ENCODE measurements around the gene KIF12.
"Not testable (repeated sequence)": the region's sequence is repeated elsewhere in the genome, so short reads cannot be mapped to it uniquely, and the experiment has no call there.

Gene KIF12

DNA sequence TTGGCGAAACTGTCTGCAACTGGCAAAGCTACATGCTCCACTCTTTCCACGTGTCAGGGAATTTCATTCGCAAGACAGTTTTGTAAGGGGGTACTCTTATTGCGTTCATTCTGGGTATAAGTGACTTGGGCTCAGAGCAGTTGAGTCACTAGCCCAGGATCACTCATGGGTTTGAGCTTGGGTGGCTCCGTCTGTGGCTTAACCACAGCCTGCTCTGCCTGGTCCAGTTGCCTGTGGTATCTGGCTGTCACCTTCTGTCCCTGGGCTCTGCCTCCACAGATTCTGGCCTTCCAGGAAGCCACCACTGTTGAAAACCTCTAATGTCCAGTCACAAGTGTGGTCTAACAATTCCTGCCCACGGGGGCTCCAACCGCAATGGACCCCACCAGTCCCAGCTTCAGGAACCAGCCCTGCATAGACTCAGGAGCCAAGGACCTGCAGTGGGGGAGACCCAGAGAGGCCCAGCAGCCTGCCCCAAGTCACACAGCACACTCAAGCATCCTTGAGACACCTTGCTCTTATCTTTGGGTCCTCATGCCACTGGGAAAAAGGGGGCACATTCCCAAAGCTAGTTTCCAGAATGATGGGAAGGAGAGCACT, 10.4 kb downstream of the KIF12 start:
- Histone ChIP-seq H3K9me3 (ENCODE audit: control insufficient read depth, insufficient read depth, low read length) (no peaks in the 10 kb centered on the region), H3K9ac (ENCODE audit: low read depth, low read length) (no peak overlapping the region), H3K4me1 (ENCODE audit: insufficient read depth, low read length) (no peaks in the 10 kb centered on the region), H3K36me3 (ENCODE audit: insufficient read depth, low read length) (no peaks in the 10 kb centered on the region)

DNA sequence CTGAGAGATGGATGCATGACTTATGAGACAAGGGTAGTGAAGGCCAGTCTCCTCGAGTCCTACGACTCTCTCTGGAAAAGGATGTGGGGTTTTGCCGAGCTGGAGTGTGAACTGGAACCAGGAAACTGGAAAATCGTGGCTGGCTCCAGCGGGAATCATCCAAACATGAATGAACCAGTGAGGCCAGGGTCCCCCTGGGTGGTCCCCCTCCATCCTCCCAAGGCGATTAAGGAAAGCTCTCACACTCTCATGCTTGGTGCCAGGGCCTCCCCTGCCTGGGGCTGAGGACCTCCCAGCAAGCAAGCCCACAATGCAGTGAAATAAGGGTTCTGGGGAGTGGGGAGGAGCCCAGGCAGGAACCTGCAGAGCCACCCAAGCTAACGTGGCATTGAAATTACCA, 11.4 kb downstream of the KIF12 start:
- Histone ChIP-seq H3K9ac (ENCODE audit: low read depth, low read length) (no peak overlapping the region), H3K4me1 (ENCODE audit: insufficient read depth, low read length) (no peaks in the 10 kb centered on the region), H3K9me3 (ENCODE audit: control insufficient read depth, insufficient read depth, low read length) (no peaks in the 10 kb centered on the region), H3K36me3 (ENCODE audit: insufficient read depth, low read length) (no peaks in the 10 kb centered on the region)

DNA sequence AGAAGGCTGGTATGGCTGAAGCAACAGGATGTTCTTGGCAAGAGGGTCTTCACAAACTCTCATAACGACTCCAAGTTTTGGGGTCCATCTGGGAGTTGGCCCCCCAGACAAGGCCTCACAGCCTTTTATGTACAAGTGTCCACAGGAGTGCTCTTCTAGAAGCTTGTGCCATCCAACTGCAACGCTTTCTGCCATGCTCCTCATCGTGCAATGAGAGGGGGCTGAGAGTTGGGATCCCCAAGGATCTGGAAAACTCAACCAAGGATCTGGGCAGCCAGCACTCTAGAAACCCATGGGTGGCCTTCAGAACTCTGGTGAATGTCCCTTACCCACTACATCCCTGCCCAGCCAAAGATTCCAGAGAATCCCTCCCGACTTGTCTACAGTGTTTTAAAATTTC, 12.5 kb downstream of the KIF12 start:
- Histone ChIP-seq H3K9ac (ENCODE audit: low read depth, low read length) (no peak overlapping the region), H3K36me3 (ENCODE audit: insufficient read depth, low read length) (no peaks in the 10 kb centered on the region), H3K9me3 (ENCODE audit: control insufficient read depth, insufficient read depth, low read length) (no peaks in the 10 kb centered on the region), H3K4me1 (ENCODE audit: insufficient read depth, low read length) (no peaks in the 10 kb centered on the region)

DNA sequence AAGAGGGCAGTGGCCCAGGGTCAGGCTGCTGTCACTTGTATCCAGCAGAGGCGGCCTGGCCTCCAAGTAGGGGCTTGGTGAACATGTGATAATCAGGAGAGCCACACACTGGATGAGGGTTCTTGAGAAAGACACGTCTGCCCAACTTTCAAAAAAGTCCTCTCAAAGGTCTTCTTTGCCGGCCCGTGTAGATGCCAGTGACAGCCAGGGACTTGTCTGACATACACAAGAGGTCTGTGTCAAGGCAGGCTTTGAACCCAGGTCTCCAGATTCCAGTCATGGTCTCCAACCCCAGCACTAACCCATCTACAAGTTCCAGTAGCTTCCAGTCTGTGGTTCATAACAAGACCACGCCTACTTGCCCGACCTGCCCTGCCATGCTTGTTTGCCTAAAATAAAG, 13.1 kb downstream of the KIF12 start:
- H3K9me3 ChIP-seq (ENCODE audit: control insufficient read depth, insufficient read depth, low read length) = no peaks in the 10 kb centered on the region
- H3K4me1 ChIP-seq (ENCODE audit: insufficient read depth, low read length) = no peaks in the 10 kb centered on the region
- no peak overlapping the region for H3K9ac ChIP-seq (ENCODE audit: low read depth, low read length)
- H3K36me3 ChIP-seq (ENCODE audit: insufficient read depth, low read length) = no peaks in the 10 kb centered on the region

DNA sequence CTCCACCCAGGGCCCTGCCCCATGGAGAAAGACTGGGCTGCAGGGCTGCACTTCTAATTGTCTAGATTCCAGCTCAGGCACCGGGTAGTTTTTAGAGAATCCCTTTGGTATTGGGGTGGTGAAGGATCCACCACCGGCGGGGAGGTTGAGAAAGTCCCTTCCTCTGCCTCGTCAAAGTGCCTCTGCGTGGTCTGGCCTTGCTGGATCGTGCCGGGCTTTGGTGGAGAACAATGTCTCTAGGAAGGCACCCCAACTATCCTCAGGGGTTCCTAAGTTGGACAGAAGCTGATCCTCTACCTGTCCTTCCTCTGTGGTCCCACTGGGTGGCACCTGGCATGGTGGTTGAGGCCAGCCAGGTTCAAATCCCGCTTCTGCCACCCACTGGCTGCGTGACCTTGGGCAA, 13.7 kb downstream of the KIF12 start:
- H3K4me1 ChIP-seq (ENCODE audit: insufficient read depth, low read length) = no peaks in the 10 kb centered on the region
- H3K9ac ChIP-seq (ENCODE audit: low read depth, low read length) = no peak overlapping the region
- no peaks in the 10 kb centered on the region for H3K9me3 ChIP-seq (ENCODE audit: control insufficient read depth, insufficient read depth, low read length)

DNA sequence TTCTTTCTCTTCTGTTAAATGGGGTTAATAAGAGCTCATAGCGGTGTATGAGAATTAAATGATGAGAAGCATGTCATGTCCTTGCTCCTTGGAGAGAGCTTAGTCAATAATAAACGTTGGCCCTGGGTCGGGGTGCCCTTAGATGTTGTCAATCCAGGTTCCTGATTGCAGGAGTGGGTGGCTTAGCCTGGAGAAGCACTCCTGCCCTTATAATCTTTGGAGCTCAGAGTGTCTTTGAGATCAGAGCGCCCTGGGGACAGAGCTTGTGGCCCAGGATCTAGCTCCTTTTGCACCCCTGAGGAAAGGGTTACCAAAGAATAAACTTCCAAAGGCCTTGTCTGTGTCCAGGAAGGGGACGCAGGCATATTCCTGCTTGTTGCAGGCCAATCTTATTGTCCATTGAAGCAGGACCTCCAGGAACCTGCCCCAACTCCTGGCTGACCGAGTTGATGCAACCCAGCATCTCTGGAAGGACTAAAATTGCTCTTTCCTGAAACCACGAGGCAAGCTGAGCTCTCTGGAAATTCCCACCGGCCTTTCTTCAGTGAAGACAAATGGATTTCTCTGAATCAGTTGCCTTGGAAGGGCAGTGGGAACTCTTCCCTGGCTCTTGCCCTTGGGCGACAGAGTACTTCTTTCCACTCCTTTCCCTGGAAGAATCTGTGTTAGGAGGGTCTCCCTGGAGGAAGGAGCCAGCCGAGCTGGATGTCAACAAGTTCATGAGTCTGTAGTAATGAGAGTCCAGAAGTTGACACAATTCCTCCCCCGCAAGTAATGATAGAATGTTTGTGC, 14.6 kb downstream of the KIF12 start:
- H3K9ac ChIP-seq (ENCODE audit: low read depth, low read length) = no peak overlapping the region
- H3K36me3 ChIP-seq (ENCODE audit: insufficient read depth, low read length) = no peaks in the 10 kb centered on the region
- no peaks in the 10 kb centered on the region for H3K9me3 ChIP-seq (ENCODE audit: control insufficient read depth, insufficient read depth, low read length)
- no peaks in the 10 kb centered on the region for H3K4me1 ChIP-seq (ENCODE audit: insufficient read depth, low read length)

More for the DNA sequence above, 13.7 kb downstream of the KIF12 start:
- H3K36me3 ChIP-seq (ENCODE audit: insufficient read depth, low read length) = no peaks in the 10 kb centered on the region

DNA sequence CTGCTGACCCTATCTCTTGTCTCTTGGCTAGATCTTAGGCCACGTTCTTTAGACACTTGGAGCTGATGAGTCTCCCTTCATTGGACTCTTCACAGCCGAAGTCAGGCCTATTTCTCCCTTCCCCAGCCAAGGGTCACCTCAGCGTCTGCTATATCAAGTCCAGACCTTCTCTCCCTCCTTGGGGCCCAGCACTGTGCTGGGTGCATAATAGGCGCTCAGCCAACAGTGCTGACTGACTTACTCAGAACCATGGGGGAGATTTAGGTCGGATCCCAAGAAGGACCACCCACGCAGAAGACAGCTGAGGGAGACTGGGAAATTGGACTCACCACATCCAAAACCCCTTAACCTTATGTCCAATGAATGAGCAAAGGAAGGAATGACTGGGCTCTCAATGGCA, 15.4 kb downstream of the KIF12 start:
- no peak overlapping the region for H3K9ac ChIP-seq (ENCODE audit: low read depth, low read length)
- H3K36me3 ChIP-seq (ENCODE audit: insufficient read depth, low read length) = no peaks in the 10 kb centered on the region
- no peaks in the 10 kb centered on the region for H3K4me1 ChIP-seq (ENCODE audit: insufficient read depth, low read length)
- no peaks in the 10 kb centered on the region for H3K9me3 ChIP-seq (ENCODE audit: control insufficient read depth, insufficient read depth, low read length)

DNA sequence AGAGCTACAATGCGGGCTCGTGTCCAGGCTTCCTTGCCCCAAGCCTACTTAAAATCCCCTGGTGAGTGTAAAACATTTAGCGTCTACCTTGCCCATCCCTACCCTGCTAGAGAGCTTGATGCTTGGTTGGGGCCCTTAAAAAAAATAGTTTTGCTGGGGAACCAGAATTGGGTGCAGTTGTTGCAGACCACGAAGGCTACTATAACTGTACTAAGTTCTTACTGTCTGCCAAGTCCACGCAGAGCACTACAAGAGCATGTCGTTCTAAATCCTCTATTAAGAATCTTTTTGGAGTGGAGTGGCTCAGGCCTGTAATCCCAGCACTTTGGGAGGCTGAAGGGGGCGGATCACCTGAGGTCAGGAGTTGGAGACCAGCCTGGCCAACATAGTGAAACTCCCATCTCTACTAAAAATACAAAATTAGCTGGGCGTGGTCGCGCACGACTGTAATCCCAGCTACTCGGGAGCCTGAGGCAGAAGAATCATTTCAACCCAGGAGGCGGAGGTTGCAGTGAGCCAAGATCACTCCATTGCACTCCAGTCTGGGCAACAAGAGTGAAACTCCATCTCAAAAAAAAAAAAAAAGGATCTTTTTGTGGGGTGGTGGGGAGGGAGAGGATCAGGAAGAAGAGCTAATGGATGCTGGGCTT, 16.2 kb downstream of the KIF12 start:
- H3K36me3 ChIP-seq (ENCODE audit: insufficient read depth, low read length); H3K4me1 ChIP-seq (ENCODE audit: insufficient read depth, low read length); H3K9ac ChIP-seq (ENCODE audit: low read depth, low read length); H3K9me3 ChIP-seq (ENCODE audit: control insufficient read depth, insufficient read depth, low read length): not testable (repeated sequence)

DNA sequence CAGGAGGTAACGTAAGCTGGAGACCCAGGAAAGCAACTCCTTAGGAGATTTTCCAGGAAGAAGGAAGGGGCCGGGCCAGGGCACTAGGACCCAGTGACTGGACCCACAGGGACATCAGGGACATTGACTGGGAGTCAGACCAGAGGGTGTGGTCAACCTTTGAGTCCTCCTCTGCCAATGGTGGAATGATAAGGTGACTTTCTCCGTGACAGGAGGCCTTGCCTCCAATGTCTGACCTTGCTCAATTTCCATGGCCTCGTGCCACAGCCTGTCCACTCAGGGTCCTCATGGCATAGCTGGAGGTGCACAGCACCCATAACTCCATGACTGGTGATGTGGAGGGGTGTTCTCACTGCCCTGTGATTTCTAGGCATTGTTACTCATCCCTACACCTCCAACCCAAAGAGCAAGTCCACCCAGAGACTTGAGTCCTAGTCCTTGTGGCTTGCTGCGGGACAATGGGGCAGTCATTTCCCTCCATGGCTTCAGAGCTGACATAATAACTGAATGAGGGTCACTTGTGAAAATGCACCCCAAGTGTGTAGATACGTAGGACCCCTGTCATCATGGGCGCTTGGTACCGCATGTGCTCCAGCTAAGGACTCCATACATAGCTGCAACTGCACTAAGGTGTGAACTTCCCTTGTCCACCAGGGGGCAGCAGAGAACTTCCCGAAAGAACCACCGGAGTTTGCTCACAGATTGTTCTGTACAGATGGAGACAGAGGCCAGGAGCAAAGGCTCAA, 16.9 kb downstream of the KIF12 start:
- H3K9me3 ChIP-seq (ENCODE audit: control insufficient read depth, insufficient read depth, low read length) = no peaks in the 10 kb centered on the region
- H3K9ac ChIP-seq (ENCODE audit: low read depth, low read length) = no peak overlapping the region
- no peaks in the 10 kb centered on the region for H3K4me1 ChIP-seq (ENCODE audit: insufficient read depth, low read length)
- H3K36me3 ChIP-seq (ENCODE audit: insufficient read depth, low read length) = no peaks in the 10 kb centered on the region

DNA sequence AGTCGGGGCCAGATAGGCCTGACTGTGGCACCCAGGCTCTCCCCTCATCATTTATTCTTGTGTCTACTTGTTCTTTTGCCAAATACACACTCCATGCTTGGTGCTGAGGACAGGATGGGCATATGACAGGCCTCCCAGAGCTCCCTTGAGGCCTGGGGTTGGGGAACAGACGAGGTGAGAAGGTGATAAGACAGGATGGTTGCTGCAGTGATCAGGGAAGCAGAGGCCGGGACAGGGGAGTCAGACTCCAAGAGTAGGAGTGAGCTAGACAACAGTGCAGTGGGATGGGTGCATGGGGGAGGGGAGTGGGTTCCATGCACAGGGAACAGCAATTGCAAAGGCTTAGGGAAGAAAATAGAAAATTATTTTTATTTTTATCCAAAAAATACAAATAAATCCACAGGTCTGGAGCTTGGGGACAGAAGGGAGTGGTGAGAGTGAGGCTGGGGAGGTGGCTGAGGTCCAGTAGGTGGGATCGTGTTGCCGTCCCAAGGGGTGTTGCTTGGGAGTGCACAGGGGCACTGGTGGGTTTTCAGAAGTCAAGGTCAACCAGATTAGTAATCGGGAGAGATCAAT, 17.6 kb downstream of the KIF12 start:
- Histone ChIP-seq H3K9me3 (ENCODE audit: control insufficient read depth, insufficient read depth, low read length) (no peaks in the 10 kb centered on the region), H3K36me3 (ENCODE audit: insufficient read depth, low read length) (no peaks in the 10 kb centered on the region), H3K9ac (ENCODE audit: low read depth, low read length) (no peak overlapping the region), H3K4me1 (ENCODE audit: insufficient read depth, low read length) (no peaks in the 10 kb centered on the region)

DNA sequence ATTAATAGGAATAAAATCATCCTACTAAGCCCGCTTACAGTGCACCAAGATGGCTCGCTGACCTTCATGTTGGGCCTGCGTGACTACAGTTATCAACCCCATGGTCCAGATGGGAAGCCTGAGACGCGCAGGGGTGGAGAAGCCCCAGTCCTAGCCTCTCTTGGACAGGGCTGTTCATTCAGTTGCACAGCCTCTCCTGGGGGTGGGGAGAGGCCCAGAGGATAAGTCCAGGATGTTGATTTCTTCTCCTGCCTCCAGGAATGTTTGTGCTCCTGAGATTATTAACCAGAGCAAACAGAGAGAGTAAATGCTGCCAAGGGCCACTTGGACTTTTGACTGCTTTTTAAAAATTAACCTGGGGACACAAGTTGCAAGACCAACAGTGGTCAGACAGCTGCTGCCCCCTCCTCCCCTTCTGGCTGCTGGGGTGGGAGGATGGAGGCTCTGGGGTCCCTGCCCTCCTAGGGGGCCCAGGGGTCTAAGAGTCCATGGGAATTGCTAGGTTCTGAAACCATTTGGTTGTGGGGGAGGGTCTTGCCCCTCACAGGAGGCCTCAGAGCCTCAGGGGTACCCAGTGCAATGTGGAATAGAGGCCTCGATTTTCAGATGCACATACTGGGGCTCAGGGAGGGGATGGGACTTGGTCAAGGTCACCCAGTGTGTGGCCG, 18.2 kb downstream of the KIF12 start:
- Histone ChIP-seq H3K36me3 (ENCODE audit: insufficient read depth, low read length) (no peaks in the 10 kb centered on the region), H3K9me3 (ENCODE audit: control insufficient read depth, insufficient read depth, low read length) (no peaks in the 10 kb centered on the region), H3K4me1 (ENCODE audit: insufficient read depth, low read length) (no peaks in the 10 kb centered on the region), H3K9ac (ENCODE audit: low read depth, low read length) (no peak overlapping the region)

DNA sequence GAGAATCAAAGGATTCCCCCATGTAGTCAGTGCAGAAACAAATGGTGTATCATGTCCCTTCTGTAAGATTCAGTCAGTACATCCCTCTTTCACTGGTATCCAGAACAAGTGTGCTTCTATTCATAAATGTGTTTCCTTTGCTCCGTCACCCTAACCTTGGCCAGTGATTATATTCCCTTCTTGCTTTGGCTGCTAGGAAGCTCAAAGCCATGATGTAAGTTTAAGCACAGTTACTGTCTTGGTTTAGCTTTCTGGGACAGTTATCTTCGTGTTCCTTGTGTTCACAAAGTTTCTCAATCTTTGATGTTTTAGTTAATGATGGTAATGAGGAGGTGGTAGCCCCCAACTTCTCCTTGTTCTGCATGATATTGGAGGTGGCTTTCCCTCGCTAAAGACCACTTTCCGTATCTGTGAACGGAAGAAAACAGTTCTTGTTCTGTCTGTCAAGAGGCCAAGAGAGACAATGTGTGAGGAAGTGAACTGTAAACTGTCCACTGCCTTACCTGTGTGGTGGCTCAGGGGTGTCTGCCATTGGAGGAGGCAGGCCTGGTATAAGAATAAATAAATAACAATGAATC, 18.8 kb downstream of the KIF12 start:
- H3K36me3 ChIP-seq (ENCODE audit: insufficient read depth, low read length) = no peaks in the 10 kb centered on the region
- no peak overlapping the region for H3K9ac ChIP-seq (ENCODE audit: low read depth, low read length)
- H3K4me1 ChIP-seq (ENCODE audit: insufficient read depth, low read length) = no peaks in the 10 kb centered on the region
- H3K9me3 ChIP-seq (ENCODE audit: control insufficient read depth, insufficient read depth, low read length) = no peaks in the 10 kb centered on the region

DNA sequence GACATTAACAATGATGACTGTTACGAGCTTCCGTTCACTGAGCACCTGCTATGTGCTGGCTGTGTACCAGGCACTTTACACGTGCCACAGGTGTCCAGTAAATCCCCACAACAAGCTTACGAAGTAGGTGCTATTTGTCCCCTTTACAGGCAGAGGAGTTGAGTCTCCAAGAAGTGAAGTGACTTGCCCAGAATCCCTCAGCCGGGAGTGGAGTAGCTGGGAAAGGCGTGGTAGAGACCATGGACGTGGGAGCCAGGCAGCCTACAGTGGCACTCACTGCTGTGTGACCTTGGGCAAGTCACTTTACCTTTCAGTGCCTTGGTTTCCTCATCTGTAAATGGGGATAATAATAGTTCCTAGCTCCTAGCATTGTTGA, 20.3 kb downstream of the KIF12 start:
- Histone ChIP-seq H3K36me3 (ENCODE audit: insufficient read depth, low read length) (no peaks in the 10 kb centered on the region), H3K9ac (ENCODE audit: low read depth, low read length) (no peak overlapping the region), H3K4me1 (ENCODE audit: insufficient read depth, low read length) (no peaks in the 10 kb centered on the region), H3K9me3 (ENCODE audit: control insufficient read depth, insufficient read depth, low read length) (no peaks in the 10 kb centered on the region)
